GM18499 (cell line): ENCODE measurements around the gene MYZAP.

ENCODE experiments used
- ATAC-seq: cut with Tn5 transposase; IDR thresholded peaks from one replicate; pipeline ENCODE4 v1.9.1; 2021; ENCODE audit warnings: moderate number of reproducible peaks; ENCODE audit not compliant: insufficient read depth, unreplicated experiment

The MYZAP gene

DNA sequence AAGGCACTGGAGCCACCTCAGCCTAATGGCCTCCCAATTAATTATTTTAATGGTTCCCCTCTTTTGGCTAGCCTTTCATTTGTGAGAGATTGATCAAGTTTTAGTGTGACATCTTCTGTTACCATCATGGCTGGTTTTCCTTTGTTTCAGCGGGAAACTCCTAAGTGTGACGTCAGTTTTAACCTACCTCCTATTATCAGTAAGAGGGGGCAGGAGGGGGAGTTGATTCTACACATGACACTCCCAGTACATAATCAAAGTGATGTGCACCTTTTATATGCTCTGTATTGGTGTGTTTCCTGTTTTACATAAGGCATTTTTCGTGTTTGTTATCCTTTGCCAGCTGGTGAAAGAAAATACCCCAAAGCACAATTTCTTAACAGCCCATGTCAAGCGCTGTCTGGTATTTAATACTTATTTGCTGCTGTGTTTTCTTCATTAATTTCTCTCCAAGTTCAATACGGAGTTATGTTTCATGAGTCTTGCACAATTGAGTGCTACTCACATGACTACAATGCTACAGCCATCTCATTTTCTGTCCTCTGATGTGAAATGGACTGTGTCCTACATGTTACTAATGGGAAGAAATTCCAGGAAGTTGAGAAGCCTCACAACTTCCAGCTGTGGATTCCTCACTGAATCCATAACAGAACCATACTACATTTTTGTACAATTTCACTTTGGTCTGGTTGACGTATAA is 62.6 kb downstream of the MYZAP start:
- ATAC-seq: no peak

DNA sequence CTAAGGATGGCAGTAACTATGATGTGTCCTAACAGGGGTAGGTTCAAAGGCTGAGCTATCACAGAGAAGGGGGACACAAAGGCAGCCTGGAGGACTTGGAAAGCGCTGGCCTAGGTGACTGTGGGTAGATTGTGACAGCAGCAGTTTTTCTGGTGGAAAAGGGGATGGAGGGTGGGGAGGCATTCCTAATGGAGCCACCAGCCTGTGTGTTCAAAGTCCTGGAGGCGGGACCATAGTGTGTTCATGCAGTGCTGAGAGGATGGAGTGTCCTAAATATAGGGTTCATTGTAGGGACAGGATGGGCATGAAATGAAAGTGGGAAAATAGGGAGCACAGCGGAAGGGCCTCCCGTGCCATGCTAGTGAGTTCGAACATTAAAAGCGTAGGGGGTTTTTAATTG is 63.3 kb downstream of the MYZAP start:
- no peak for ATAC-seq

DNA sequence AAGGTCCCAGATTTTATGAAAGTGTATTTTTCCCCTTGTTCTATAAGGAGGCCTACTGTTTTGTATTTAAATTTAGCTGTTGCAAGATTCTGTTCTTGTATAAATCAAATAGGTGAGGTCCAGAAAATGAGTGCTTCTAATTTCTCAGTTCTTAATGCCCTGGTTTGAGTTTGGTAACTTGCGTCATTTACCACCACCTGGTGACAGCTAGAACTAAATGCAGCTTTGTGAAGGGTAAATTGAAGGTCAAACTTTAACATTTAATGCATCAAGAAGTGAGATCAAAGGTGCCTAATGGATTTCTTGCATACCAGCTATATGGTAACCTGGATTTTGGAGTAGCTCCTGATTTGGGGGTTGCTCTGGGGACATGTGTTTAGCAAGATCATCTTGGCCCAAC is 64.1 kb downstream of the MYZAP start:
- no peak for ATAC-seq

DNA sequence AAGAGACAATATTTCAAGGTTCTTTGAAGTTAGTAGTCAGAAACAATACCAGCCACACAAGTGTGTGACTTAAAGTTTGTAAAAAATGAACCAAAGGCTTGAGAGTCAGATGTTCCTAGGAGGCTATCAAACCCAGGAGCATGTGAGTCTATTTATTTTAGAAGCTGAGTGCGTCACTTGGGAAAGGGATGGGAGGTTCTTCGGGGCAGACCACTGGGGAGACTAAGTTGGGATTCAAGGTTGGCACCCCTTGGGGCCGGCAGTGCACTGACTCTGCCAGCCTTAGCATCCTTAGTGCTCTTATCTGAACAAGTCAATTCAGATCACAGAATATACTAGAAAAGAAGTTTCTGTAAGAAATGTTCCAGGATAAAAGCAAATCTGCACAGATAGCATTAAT is 64.7 kb downstream of the MYZAP start:
- ATAC-seq: no peak

- no peak for ATAC-seq
Measured at GRCh38 chr15:57657619-57658018, 65.9 kb downstream of the MYZAP start.

DNA sequence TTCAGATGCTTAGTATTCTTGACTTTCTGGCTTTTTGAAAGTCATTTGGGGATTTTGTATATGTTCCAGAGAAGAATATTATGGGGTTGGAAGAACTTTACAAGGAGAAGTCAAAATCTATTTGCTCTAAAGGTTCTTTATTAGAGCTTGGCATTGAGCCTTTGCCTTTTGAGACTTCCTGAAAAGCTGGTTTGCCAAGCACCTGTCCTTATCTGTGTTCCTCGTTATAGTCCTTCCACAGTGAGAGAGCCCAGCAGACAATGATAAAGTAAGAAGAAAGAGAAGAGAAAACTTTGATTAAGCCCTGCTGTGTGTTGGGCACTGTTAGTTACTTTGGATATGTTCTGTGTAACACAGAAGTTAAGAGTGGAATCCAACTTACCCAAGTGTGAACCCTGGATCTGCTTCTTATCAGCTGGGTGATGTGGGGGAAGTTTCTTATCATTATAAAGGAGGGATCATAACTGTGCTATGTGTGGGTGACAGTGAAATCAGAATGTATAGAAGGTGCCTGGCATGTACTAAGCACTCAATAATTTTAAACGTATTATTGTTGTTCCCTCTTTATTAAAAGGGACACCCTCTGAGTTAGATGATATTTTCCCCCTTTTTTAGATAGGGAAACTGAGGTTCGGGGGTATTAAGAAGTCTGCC is 70.5 kb downstream of the MYZAP start:
- no peak for ATAC-seq

DNA sequence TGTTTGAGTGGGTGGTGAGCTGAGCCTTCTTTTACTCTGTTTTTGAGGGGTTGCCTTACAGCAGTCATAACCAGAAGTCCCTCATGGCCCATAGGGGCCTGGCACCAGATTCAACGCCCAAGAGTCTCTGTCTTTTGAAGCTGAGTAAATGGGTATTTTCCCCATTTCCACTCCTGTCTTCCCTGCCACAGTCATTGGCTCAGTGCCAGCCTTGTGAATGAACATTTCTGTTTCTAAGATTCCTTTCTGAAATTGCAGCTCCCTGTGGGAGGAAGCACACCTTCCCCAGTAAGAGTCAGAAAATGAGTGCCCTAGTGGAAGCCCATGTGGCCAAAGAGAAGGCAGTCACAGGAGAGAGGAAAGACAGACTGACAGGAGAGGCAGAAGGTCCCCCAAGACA is 71.1 kb downstream of the MYZAP start:
- ATAC-seq: no peak

DNA sequence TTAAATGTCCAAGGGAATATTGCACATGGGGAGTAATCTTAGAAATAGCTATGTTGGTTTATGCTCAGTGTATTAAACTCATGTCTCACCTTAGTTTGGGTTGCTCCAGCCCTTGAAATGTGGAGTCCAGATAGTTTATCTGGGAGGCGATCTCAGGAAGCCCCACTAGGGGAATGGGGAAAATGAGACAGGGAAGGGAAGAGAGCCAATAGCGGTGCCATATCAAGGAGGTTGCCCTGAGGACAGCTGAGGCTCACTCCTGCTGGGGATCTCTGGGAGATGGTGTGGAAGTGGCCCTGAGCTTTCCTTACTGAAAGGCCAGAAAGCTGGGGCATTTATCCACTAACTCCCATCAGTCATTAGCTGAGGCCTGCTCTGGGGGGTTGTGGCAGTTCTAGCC is 71.6 kb downstream of the MYZAP start:
- no peak for ATAC-seq

DNA sequence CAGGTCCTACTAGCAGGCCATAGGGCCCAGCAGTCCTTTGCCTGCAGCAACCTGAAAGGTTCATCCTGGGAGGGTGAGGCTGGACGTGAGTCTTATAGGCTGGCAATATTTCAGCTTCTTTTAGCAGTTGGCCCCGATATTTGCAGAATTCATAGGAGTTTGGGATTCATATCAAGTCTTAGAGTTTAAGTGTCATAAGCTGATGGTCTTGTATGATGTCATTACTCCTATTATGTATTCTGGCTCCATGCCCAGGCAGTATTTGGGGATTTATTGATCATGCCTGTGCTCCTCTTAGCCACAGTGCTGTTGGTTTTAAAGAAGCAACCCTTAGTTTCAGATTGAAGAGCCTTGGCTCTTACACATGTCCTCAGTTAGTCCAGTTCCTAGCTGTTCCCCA is 73.5 kb downstream of the MYZAP start:
- no peak for ATAC-seq

DNA sequence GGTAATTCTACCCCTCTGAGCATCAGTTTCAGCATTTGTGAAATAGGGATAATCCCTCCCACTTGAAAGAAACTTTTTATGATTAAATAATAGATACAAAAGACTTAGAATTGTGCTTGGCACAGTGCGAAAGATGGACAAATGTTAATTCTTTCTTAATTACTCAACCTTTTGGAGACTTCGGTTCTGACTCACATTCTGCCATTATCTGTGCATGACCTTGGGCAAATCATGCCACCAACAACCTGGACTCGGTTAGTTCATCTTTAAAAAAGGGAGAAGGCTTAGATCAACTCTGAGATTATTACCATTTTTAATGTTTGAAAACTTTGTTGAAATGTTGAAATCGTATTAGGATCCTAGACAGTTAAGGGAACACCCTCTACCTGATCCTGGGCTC is 74.2 kb downstream of the MYZAP start:
- no peak for ATAC-seq

GRCh38 chr15:57667171-57667849 is 75.6 kb downstream of the MYZAP start:
- ATAC-seq: no peak

DNA sequence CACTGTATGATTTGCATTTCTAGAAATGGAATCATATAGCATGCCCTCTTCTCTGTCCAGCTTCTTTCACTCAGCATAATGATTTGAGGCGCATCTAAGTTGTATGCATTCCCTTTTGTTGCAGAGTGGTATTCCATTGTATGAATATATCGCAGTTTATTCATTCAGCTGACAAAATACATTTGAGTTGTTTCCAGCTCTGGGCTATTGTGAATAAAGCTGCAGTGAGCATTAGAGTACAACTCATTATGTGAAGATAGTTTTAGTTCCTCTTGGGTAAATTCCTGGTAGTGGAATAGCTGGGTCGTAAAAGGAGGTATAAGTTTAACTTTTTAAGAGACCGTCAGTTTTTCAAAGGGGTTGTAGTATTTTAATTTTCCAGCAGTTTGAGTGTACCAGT is 76.3 kb downstream of the MYZAP start:
- no peak for ATAC-seq

DNA sequence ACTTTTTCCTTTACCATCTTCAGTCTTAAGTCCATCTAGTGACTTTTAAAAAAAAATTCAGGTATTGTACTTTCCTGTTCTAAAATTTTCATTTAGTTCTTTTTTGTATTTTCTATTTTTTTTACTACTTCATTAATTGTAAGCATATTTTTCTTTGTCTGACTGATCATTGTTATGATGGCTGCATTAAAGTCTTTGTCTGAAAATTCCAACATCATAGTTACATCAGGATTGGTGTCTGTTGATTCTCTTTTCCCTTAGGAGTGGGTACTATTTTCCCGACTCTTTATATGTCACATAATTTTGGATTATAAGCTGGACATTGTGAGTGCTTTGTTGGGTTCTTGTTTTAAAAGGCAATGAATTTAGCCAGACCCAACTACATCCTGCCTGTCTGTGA is 79.9 kb downstream of the MYZAP start:
- ATAC-seq: no peak

GRCh38 chr15:57675481-57676181 is 83.9 kb downstream of the MYZAP start:
- ATAC-seq: no peak

DNA sequence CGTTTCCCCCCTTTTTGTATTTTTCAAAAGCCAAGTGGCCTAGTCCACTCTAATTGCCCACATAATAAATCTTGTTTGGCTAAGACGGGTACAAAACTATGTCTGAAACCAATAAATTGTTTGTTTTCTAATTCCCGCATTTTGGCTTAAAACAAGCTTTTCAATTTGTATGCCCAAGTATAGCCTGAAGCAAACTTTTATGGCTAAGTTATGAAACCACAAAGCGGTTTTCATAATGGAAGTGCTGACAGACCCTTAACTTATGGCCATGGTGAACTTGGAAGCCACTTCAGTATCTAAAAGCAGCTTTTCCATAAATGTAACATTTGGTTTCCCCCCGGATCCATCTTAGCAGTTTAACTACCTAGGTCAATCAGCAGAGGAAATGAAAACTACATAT is 84.9 kb downstream of the MYZAP start:
- ATAC-seq: no peak

- ATAC-seq: no peak
Measured at GRCh38 chr15:57677204-57677603, 85.5 kb downstream of the MYZAP start.

DNA sequence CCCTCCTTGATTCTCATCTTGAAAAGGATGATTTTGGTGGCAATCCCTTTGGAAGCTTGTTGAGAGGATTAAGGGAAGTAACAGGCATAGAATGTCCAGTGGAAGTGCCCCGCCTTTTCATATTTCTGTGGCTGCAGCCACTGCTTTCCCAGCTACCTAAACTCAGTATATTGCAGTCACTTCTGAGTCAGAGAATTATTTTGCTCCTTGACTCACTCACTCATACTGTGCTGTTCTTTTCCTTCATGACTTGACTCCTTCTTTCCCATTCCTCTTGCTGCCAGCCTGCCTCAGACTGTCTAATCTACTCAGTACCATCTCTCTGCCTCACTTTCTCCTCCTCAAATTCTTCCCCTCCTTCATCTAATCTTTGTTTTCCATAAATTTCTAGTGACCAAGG is 88.3 kb downstream of the MYZAP start:
- ATAC-seq: no peak

DNA sequence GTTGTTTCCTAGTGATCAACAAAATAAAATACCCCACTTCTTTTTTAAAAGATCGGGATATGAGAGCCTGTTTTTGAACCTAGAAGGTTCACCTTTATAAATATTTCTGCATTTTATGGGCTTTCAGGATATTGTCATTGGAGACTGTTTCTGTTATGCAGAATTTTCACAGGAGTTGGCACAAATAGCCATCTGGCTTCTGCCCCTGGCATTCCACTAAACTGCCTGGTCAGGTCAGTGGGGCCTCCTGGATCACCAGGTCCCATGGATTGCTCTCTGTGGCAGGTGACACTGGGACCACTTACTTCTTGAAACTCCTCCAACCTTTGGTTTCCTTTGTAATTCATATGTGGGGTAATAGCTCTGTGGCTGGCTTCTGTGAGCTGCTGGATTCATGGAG is 89.3 kb downstream of the MYZAP start:
- no peak for ATAC-seq

- no peak for ATAC-seq
Measured at GRCh38 chr15:57683481-57683880, 91.8 kb downstream of the MYZAP start.

DNA sequence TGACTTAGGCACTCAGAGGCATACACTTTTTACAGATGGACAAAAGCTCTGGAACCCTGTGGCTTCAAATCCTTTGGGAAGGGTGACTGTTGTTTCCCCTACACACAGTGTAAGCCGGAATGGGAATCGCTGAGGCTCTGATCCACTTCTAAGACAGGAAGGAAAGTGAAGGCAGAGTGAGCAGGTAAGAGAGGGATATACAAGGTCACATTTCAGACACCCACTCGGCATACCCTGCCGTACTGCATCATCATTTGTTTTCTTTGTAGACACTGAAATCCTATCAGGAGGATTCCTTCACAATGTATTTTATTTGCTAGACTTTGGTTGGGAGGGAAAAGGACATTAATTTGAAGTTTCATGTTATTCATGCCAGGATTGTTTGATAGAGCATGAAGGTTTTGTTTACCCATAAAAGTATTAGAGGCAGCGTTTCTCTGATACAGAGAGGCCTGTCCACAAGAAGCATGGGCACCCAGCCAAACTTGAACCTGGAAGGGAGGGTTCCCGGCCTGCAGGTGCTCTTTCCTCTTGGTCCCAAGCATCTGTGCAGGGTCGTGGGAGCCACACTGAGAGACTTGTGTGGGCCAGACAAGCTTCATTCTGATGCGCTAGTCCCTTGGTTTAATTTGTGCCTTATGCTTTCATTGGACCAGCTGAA is 92.9 kb downstream of the MYZAP start:
- ATAC-seq: no peak
